IgD-negative memory B cell (primary cell): ENCODE results near the gene IQGAP1. TPM values are rescaled to one million over a fixed set of nuclear protein-coding genes. Genes with fewer than 3 reads are reported as not detected.

Experiments used
- H3K27ac Mint-ChIP-seq, 3 donors: one replicate each; pipeline ENCODE4 v1.8.0; 2020 to 2022; ENCODE audit warnings: mild to moderate bottlenecking in 3 of 3, mixed read lengths in 3 of 3, moderate library complexity in 1 of 3
- H3K27me3 Mint-ChIP-seq: one replicate; pipeline ENCODE4 v1.8.0; 2021; ENCODE audit warnings: mixed read lengths
- H3K36me3 Mint-ChIP-seq: one replicate; pipeline ENCODE4 v1.8.0; 2020; ENCODE audit warnings: mild to moderate bottlenecking, mixed read lengths
- H3K4me1 Mint-ChIP-seq, 3 donors: one replicate each; pipeline ENCODE4 v1.8.0; 2020 to 2022; ENCODE audit warnings: mixed read lengths in 3 of 3, mild to moderate bottlenecking in 1 of 3
- H3K4me3 Mint-ChIP-seq, 4 donors: one replicate each; pipeline ENCODE4 v1.8.0; 2020 to 2022; ENCODE audit warnings: mild to moderate bottlenecking in 4 of 4, mixed read lengths in 4 of 4, moderate library complexity in 3 of 4
- H3K9me3 Mint-ChIP-seq, 3 donors: one replicate each; pipeline ENCODE4 v1.8.0; 2020 to 2021; ENCODE audit warnings: mixed read lengths in 3 of 3, mild to moderate bottlenecking in 1 of 3
- polyA plus RNA-seq: library from polyadenylated mRNA; unstranded; fragments of 300-500 nt; fragmentation: Illumina TruSeq; gene quantifications from one replicate; pipeline ENCODE4 v1.2.3, GENCODE V29; 2021

The IQGAP1 gene
- polyA plus RNA-seq, 1 donor from 2014 or later, result 136 TPM

DNA sequence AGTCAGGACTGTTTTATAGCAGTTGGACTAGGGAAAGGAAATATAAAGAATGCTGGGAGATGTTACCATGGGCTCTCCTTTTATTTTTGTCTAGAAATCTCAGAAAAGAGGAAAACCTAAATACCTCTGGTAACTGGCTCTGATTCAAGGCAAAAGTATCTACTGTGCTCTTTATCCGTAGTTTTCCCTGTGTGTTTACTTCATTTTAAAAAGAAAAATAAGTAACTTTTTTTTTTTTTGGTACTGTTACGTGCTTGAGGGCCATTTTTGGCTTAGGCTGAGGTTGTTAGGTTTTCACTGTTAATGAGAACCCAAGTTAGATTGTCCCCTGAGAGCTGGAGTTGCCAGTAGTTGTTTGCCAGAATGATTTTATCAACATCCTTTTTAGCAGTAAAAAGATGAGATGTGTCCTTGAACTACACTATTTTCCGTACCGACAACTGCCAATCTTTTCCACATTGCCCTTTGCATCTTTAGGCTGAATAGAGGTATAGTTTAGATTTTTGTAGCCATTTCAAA lies 35.8 kb downstream of the IQGAP1 start:
- Mint-ChIP-seq H3K4me1 (peaks cover 21 to 39% (median 23%) of the 10 kb centered on the region in 3 donors), H3K36me3 (no peaks in the 10 kb centered on the region), H3K9me3 (no peaks in the 10 kb centered on the region), H3K27me3 (no peaks in the 10 kb centered on the region), H3K4me3 (no peak overlapping the region), H3K27ac (no peak overlapping the region)

DNA sequence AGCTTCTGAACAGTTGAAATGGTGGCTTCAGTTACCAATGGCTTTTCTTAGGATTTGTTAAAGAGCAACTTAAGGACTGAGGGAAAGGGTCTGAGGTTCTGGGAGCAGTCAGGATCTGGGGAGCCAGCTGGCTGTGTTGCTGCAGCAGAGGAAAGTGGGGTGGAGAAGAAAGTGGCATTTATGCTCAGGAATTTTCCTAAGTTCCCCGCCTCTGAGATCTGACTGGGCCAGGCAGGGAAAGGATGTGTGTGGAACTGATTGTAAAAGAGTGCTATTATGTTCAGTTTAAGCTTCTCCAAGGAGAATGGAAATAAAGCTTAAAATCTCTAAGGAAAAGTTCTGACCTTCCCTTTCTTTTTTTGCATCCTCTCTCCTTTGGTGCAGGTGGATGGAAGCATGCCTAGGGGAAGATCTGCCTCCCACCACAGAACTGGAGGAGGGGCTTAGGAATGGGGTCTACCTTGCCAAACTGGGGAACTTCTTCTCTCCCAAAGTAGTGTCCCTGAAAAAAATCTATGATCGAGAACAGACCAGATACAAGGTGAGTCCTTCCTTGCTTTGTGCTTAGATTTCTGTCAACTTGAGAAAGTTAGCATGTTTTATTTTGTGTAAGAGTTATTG lies 37.8 kb downstream of the IQGAP1 start:
- H3K9me3 Mint-ChIP-seq, result no peaks in the 10 kb centered on the region
- H3K4me1 Mint-ChIP-seq, result peaks cover 13 to 29% (median 19%) of the 10 kb centered on the region in 3 donors
- peak overlapping the region in 2 of 3 donors; percentile 23 to 78 for H3K27ac Mint-ChIP-seq
- peaks cover 4% of the 10 kb centered on the region for H3K36me3 Mint-ChIP-seq
- H3K4me3 Mint-ChIP-seq, result no peak overlapping the region
- H3K27me3 Mint-ChIP-seq, result no peaks in the 10 kb centered on the region

DNA sequence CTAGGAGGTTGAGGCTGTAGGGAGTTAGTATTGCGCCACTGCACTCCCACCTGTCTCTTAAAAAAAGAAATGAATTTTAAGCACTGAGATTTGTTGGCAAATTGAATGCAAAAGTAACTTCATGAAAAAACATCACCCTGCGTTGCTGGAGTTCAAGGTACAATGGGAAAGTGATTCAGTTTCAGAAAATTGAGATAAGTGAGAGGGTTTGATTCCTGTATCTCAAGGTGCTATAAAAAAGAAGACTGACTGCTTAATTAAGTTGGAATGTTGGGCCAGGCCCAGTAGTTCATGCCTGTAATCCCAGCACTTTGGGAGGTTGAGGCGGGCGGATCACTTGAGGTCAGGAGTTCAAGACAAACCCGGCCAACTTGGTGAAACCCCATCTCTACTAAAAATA lies 39.1 kb downstream of the IQGAP1 start:
- H3K27ac Mint-ChIP-seq, result no peak overlapping the region
- H3K36me3 Mint-ChIP-seq, result peaks cover 4% of the 10 kb centered on the region
- no peaks in the 10 kb centered on the region for H3K9me3 Mint-ChIP-seq
- H3K27me3 Mint-ChIP-seq, result no peaks in the 10 kb centered on the region
- H3K4me3 Mint-ChIP-seq, result no peak overlapping the region
- peaks cover 16 to 26% (median 21%) of the 10 kb centered on the region in 3 donors for H3K4me1 Mint-ChIP-seq

DNA sequence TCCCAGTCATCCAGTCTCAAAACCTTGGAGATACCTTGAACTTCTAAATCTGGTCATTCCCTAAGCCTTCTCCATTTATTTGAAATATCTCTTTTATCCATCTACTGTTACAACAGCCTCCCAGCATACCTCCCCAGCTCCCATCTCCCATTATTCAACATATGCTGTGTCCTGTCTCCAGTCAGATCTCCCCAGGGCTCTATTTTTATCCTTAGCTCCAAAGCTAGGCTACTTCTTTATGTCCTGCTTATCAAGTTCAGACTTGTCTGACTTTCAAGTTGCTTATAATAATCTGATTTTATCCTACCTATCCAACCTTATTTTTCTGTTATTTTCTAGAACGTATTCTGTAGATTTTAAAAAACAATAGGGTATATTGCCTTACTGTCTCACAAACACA lies 44.2 kb downstream of the IQGAP1 start:
- H3K4me3 Mint-ChIP-seq, result no peak overlapping the region
- peaks cover 13 to 36% (median 17%) of the 10 kb centered on the region in 3 donors for H3K4me1 Mint-ChIP-seq
- no peaks in the 10 kb centered on the region for H3K9me3 Mint-ChIP-seq
- H3K36me3 Mint-ChIP-seq, result peaks cover 10% of the 10 kb centered on the region
- no peaks in the 10 kb centered on the region for H3K27me3 Mint-ChIP-seq
- H3K27ac Mint-ChIP-seq, result no peak overlapping the region

DNA sequence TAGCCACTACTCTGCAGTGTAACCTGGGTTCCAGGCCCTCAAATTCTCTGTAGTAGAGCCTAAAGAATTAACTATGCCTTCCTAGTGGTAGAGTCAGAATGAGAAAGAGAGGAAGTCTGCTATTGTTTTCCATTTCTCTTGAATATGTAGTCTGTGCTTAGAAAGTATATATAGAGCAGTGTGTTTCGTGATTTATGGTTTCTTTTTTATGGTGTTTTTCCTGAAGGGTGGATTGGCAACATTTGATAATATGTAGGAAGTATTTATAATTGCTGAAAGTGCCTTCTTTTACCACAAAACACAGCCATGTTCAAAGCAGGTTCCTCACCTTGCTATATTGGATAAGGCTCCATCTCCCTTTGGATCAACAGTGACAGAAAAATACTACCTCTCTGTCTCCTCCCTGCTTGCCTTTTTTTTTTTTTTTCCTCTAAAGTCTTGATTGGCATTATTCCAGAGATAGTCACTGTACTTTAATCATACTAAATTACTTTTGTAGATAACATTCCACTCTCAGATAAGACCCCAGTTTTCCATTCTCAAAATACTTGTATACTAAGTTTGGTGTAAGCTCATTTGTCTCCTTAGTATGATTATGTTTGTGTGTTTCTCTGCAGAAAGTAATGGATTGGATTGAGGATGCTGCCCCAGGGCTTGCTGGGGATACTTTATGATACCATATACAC lies 47.8 kb downstream of the IQGAP1 start:
- peak overlapping the region in 1 of 3 donors; percentile 61 for H3K27ac Mint-ChIP-seq
- peaks cover 11% of the 10 kb centered on the region for H3K36me3 Mint-ChIP-seq
- H3K4me1 Mint-ChIP-seq, result peaks cover 7 to 28% (median 8%) of the 10 kb centered on the region in 3 donors
- no peak overlapping the region for H3K4me3 Mint-ChIP-seq
- H3K27me3 Mint-ChIP-seq, result no peaks in the 10 kb centered on the region
- H3K9me3 Mint-ChIP-seq, result no peaks in the 10 kb centered on the region

DNA sequence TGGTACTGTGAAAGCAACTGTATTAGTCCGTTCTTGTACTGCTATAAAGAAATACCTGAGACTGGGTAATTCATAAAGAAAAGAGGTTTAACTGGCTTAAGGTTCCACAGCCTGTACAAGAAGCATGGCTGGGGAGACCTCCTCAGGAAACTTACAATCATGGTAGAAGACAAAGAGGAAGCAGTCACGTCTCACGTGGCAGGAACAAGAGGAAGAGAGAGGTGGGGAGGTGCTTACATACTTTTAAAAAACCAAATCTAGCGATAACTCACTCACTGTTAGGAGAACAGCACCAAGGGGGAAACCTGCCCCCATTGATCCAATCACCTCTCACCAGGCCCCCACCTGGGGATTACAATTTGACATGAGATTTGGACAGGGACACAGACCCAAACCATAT lies 48.9 kb downstream of the IQGAP1 start:
- Mint-ChIP-seq H3K36me3 (peaks cover 11% of the 10 kb centered on the region), H3K27me3 (no peaks in the 10 kb centered on the region), H3K4me1 (peaks cover 2 to 21% (median 3%) of the 10 kb centered on the region in 3 donors), H3K4me3 (no peak overlapping the region), H3K9me3 (no peaks in the 10 kb centered on the region), H3K27ac (peak overlapping the region in 2 of 3 donors; percentile 2 to 86)

DNA sequence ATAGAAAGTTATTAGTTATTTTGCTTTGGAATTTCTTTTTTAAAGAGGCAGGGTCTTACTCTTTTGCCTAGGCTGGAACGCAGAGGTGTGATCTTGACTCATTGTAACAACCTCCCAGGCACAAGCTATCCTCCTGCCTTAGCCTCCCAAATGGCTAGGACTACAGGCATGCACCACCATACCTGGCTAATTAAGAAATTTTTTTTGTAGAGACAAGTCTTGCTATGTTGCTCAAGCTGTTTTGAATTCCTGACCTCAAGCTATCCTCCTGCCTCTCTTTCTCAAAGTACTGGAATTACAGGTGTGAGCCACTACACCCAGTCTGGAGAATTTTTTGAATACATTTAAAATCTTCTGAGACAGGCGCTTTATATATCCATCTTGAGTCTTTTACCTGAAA lies 49.5 kb downstream of the IQGAP1 start:
- Mint-ChIP-seq H3K4me3 (no peak overlapping the region), H3K27ac (no peak overlapping the region), H3K9me3 (no peaks in the 10 kb centered on the region), H3K27me3 (no peaks in the 10 kb centered on the region), H3K4me1 (peaks cover 2 to 21% (median 3%) of the 10 kb centered on the region in 3 donors), H3K36me3 (peaks cover 11% of the 10 kb centered on the region)

DNA sequence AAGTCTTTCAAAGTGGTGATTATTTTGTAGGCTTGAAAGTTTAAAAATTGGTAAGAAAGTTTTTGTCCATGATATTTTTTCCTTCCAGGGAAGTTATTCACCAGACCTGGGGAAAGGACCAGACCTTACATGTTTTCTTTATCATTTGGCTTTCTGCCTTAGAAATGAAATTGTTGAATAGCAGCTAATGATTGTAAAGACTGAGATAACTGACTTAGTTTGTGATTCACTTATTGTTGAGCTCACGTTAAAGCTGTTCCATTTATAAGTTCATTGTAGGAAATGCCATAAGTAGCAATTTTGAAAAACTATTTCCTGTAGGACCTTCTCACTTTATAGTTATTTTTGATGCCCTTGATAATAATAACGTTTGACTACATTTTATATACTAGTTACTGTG lies 51.9 kb downstream of the IQGAP1 start:
- Mint-ChIP-seq H3K9me3 (no peaks in the 10 kb centered on the region), H3K27me3 (no peaks in the 10 kb centered on the region), H3K4me3 (no peak overlapping the region), H3K27ac (no peak overlapping the region), H3K4me1 (peaks cover 2 to 17% (median 3%) of the 10 kb centered on the region in 3 donors), H3K36me3 (peaks cover 7% of the 10 kb centered on the region)

DNA sequence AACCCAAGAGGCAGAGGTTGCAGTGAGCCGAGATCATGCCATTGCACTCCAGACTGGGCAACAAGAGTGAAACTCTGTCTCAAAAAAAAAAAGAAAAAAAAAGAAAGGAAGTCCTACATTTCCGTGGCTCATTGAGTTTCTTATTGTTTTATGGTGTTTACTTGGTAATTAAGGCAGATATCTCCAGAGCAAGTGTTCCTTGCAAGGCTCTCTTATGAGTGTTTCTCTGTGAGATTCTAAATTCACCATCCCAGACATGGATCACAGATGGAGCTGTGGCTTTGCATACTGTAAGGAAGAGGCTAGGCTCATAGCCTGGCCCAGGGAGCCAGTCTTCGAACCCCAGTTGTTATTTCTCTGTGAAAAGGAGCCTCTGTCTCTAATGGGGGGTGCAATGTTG lies 53.0 kb downstream of the IQGAP1 start:
- H3K4me3 Mint-ChIP-seq, result no peak overlapping the region
- peaks cover 1 to 11% (median 2%) of the 10 kb centered on the region in 3 donors for H3K4me1 Mint-ChIP-seq
- no peak overlapping the region for H3K27ac Mint-ChIP-seq

DNA sequence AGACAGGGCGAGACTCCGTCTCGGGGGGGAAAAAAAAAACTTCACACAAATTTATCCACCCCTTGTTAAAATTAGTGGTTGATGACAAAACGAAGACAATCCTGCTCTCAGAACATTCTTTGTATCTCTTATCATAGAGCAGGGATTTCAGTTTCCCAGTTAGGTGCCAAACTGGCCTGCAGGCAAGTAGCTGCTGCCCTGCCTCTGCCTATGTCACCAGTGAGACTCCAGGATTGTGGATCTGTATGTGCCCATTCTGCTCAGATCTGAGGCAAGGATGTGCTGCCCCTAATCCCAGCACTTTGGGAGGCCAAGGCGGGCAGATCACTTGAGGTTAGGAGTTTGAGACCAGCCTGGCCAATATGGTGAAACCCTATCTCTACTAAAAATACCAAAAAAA lies 54.4 kb downstream of the IQGAP1 start:
- Mint-ChIP-seq H3K4me1 (peaks cover 0 to 1% (median 0%) of the 10 kb centered on the region in 3 donors), H3K9me3 (no peaks in the 10 kb centered on the region), H3K27me3 (no peaks in the 10 kb centered on the region)

More for the DNA sequence above, 53.0 kb downstream of the IQGAP1 start:
- H3K36me3 Mint-ChIP-seq, result peaks cover 6% of the 10 kb centered on the region
- H3K27me3 Mint-ChIP-seq, result no peaks in the 10 kb centered on the region
- no peaks in the 10 kb centered on the region for H3K9me3 Mint-ChIP-seq

DNA sequence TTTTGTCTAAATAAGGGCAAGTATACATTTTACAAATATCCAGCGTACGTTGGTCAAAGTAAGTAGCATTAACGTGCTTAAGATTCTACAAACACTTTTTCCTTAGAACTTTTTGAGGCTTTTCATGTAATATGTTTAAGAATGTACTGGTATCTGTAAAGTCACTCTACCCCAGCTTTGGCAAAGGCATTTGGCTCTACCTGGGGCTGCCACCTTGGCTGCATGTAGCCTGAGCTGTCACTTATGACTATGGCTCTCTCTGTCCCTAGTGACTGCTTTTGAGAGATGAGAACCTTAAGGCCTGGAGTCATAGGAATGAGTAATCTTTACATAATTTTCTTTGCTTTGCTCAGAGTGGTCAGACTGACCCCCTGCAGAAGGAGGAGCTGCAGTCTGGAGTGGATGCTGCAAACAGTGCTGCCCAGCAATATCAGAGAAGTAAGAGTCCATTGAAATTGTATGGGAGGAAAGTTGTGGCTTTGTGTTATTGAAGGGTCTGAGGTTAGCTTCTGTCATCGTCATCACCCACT lies 61.2 kb downstream of the IQGAP1 start:
- Mint-ChIP-seq H3K27me3 (no peaks in the 10 kb centered on the region), H3K4me1 (peaks cover 0 to 2% (median 0%) of the 10 kb centered on the region in 3 donors), H3K27ac (no peak overlapping the region), H3K36me3 (peaks cover 16% of the 10 kb centered on the region), H3K4me3 (no peak overlapping the region), H3K9me3 (no peaks in the 10 kb centered on the region)

More for the DNA sequence above, 54.4 kb downstream of the IQGAP1 start:
- H3K27ac Mint-ChIP-seq, result no peak overlapping the region
- no peak overlapping the region for H3K4me3 Mint-ChIP-seq
- peaks cover 6% of the 10 kb centered on the region for H3K36me3 Mint-ChIP-seq

DNA sequence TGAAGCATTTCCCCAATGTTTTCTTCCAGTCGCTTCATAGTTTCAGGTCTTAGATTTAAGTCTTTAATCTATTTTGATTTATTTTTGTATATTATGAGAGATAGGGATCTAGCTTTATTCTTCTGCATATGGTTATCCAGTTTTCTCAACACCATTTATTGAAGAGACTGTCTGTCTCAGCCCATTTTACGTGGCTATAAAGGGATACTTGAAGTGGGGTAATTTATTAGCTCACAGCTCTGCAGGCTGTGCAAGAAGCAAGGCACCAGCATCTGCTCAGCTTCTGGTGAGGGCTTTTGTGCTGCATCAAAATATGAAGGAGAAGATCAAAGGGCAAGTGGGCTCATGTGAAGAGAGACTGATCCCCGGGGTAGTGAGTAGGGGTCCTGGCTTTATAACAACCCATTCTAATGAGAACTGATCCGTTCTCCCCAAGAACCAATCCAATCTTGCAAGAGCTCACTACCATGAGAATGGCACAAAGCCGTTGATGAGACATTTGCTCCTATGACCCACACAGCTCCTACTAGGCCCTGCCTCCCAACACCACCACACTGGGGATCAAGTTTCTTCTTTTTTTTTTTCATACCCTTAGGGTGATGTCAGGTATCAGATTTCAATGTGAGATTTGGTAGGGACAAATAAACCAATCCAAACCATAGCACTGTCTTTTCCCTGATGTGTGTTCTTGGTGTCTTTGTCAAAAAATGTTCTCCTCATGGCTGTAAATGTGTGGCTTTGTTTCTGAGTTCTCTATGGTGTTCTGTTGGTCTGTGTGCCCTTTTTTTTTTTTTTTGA lies 63.2 kb downstream of the IQGAP1 start:
- H3K27me3 Mint-ChIP-seq, result no peaks in the 10 kb centered on the region

DNA sequence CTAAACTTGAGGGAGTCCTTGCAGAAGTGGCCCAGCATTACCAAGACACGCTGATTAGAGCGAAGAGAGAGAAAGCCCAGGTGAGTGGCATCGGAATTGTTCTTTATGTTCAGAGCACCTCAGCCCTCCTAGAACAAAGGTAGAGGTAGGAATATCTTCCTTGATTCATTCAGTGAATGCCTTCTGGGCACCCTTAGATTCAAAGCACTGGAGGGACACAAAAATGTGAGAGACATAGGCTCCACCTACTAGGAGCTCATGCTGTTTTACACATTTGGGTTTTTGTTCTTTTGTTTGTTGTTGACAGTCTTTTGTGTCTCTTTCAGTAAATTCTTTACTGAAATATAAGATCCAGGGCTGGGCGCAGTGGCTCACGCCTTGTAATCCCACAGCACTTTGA lies 68.2 kb downstream of the IQGAP1 start:
- Mint-ChIP-seq H3K36me3 (peaks cover 3% of the 10 kb centered on the region), H3K27ac (no peak overlapping the region), H3K4me1 (no peaks in the 10 kb centered on the region), H3K9me3 (no peaks in the 10 kb centered on the region), H3K27me3 (no peaks in the 10 kb centered on the region), H3K4me3 (no peak overlapping the region)

More for the DNA sequence above, 63.2 kb downstream of the IQGAP1 start:
- H3K27ac Mint-ChIP-seq, result peak overlapping the region in 1 of 3 donors; percentile 39
- H3K4me3 Mint-ChIP-seq, result peak overlapping the region in 1 of 4 donors; percentile 53
- H3K9me3 Mint-ChIP-seq, result no peaks in the 10 kb centered on the region
- H3K36me3 Mint-ChIP-seq, result peaks cover 14% of the 10 kb centered on the region
- peaks cover 0 to 1% (median 0%) of the 10 kb centered on the region in 3 donors for H3K4me1 Mint-ChIP-seq

DNA sequence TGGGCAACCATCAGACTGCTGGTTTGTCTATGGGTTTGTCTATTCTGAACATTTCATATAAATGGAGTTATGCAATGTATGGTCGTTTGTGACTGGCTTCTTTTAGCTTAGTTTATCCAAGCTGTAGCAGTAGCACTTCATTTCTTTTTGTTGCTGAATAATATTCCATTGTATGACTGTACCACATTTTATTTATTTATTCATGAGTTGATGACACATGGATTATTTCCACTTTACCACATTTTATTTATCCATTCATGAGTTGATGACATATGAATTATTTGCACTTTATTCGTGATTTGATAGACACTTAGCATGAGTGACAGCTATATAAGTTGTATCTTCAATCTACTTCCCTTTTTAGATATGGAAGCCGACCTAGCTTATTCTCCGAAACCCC lies 70.0 kb downstream of the IQGAP1 start:
- H3K27ac Mint-ChIP-seq, result no peak overlapping the region
- H3K4me3 Mint-ChIP-seq, result no peak overlapping the region
- no peaks in the 10 kb centered on the region for H3K27me3 Mint-ChIP-seq
- no peaks in the 10 kb centered on the region for H3K4me1 Mint-ChIP-seq
- no peaks in the 10 kb centered on the region for H3K9me3 Mint-ChIP-seq
- H3K36me3 Mint-ChIP-seq, result peaks cover 3% of the 10 kb centered on the region

DNA sequence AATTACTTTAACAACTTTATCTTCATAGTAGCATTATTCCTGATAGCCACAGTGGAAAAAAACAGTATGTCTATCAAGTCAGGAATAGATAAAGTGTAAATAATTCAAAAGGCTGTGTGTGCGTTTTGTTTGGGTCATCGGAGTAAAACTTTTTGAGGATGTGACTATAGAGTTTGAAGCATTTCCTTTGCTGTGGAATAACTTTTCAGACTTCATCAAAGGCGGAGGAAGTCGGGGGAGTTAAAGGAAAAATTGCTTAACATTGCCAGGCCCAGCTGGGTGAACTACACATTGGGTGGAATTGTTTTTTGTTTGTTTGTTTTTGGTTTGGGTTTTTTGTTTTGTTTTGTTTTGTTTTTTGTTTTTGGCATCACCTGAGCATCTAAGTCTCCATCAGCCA lies 71.3 kb downstream of the IQGAP1 start:
- Mint-ChIP-seq H3K27me3 (no peaks in the 10 kb centered on the region), H3K36me3 (peaks cover 3% of the 10 kb centered on the region), H3K9me3 (no peaks in the 10 kb centered on the region), H3K4me3 (no peak overlapping the region), H3K4me1 (no peaks in the 10 kb centered on the region), H3K27ac (peak overlapping the region in 1 of 3 donors; percentile 50)
